Astrocyte (in vitro differentiated cells and primary cell): ENCODE data around the gene TAF4. TPM values are rescaled to one million over a fixed set of nuclear protein-coding genes. Genes with fewer than 3 reads are reported as not detected.

Experiments
- DNase-seq: peaks from one replicate; pipeline ENCODE4 v3.0.0-alpha.2; 2010; ENCODE audit warnings: low read depth
- FAIRE-seq: peaks from 2 replicates; lab custom pipeline; 2011; peaks lifted over from hg19 to GRCh38; lab: Jason Lieb, UNC
- H2AFZ ChIP-seq: 2 replicates; pipeline ENCODE4 v1.6.0; 2012; ENCODE audit warnings: low read depth, low read length, inconsistent platforms
- H3K27ac ChIP-seq: 2 replicates; pipeline ENCODE4 v1.5.1; 2011; ENCODE audit warnings: low read depth, low read length, inconsistent platforms
- H3K27me3 ChIP-seq: 2 replicates; pipeline ENCODE4 v1.6.0; 2011; ENCODE audit warnings: low read length, inconsistent platforms; ENCODE audit not compliant: insufficient read depth
- H3K36me3 ChIP-seq: 2 replicates; pipeline ENCODE4 v1.5.1; 2011; ENCODE audit warnings: low read length, inconsistent platforms; ENCODE audit not compliant: insufficient read depth
- H3K4me1 ChIP-seq: 2 replicates; pipeline ENCODE4 v1.5.1; 2011; ENCODE audit warnings: low read length, inconsistent platforms; ENCODE audit not compliant: insufficient read depth
- H3K4me2 ChIP-seq: 2 replicates; pipeline ENCODE4 v1.6.0; 2012; ENCODE audit warnings: low read length, inconsistent platforms
- H3K4me3 ChIP-seq: 2 replicates; pipeline ENCODE4 v1.5.1; 2011; ENCODE audit warnings: low read depth, mild to moderate bottlenecking, low read length, inconsistent platforms; ENCODE audit not compliant: insufficient read depth
- H3K79me2 ChIP-seq: 2 replicates; pipeline ENCODE4 v1.6.0; 2012; ENCODE audit warnings: mild to moderate bottlenecking, low read length, inconsistent platforms; ENCODE audit not compliant: insufficient read depth
- H3K9ac ChIP-seq: 2 replicates; pipeline ENCODE4 v1.6.0; 2012; ENCODE audit warnings: mild to moderate bottlenecking, low read length, inconsistent platforms
- H3K9me3 ChIP-seq: 2 replicates; pipeline ENCODE4 v1.5.1; 2012; ENCODE audit warnings: low read depth, mild to moderate bottlenecking, low read length, inconsistent platforms; ENCODE audit not compliant: insufficient read depth
- H4K20me1 ChIP-seq: 2 replicates; pipeline ENCODE4 v1.6.0; 2012; ENCODE audit warnings: low read length, inconsistent platforms; ENCODE audit not compliant: insufficient read depth
- H3K27ac Mint-ChIP-seq: one replicate; pipeline ENCODE4 v1.8.0; 2021; ENCODE audit warnings: mild to moderate bottlenecking, mixed read lengths; ENCODE audit not compliant: unreplicated experiment
- H3K27me3 Mint-ChIP-seq: one replicate; pipeline ENCODE4 v1.8.0; 2021; ENCODE audit warnings: low read depth, mixed read lengths; ENCODE audit not compliant: unreplicated experiment
- H3K36me3 Mint-ChIP-seq: one replicate; pipeline ENCODE4 v1.8.0; 2021; ENCODE audit warnings: low read depth, mixed read lengths; ENCODE audit not compliant: unreplicated experiment
- H3K4me1 Mint-ChIP-seq: one replicate; pipeline ENCODE4 v1.8.0; 2021; ENCODE audit warnings: low read depth, mixed read lengths; ENCODE audit not compliant: unreplicated experiment
- H3K4me3 Mint-ChIP-seq: one replicate; pipeline ENCODE4 v1.8.0; 2021; ENCODE audit warnings: mild to moderate bottlenecking, moderate library complexity, mixed read lengths; ENCODE audit not compliant: unreplicated experiment
- H3K9me3 Mint-ChIP-seq: one replicate; pipeline ENCODE4 v1.8.0; 2021; ENCODE audit warnings: mild to moderate bottlenecking, mixed read lengths; ENCODE audit not compliant: unreplicated experiment
- EZH2 ChIP-seq: IDR thresholded peaks from 2 replicates; pipeline ENCODE4 v1.6.1; 2012; ENCODE audit warnings: mild to moderate bottlenecking, low read length, inconsistent platforms; ENCODE audit not compliant: insufficient read depth
- total RNA-seq: library from RNA; stranded (reverse); gene quantifications from 2 replicates; pipeline ENCODE4 v1.2.1, GENCODE V29; 2021
- TF ChIP-seq, protein P1 (sequence below): IDR thresholded peaks from 2 replicates; pipeline ENCODE4 v1.5.1; 2011; ENCODE audit warnings: low read depth, mild to moderate bottlenecking, inconsistent platforms, low read length, moderate library complexity; ENCODE audit not compliant: insufficient read depth

The TAF4 gene
- total RNA-seq, 1 donor from 2014 or later = 11.8 TPM

GRCh38 chr20:62059401-62059800 is 6.3 kb downstream of the TAF4 start:
- H3K4me2 ChIP-seq = no peak overlapping the region
- Mint-ChIP-seq H3K4me3 (no peak overlapping the region), H3K27me3 (no peaks in the 10 kb centered on the region), H3K36me3 (no peaks in the 10 kb centered on the region), H3K9me3 (no peaks in the 10 kb centered on the region), H3K4me1 (peaks cover 8% of the 10 kb centered on the region), H3K27ac (no peak overlapping the region)
- H3K4me3 ChIP-seq = no peak overlapping the region
- H3K27me3 ChIP-seq = no peaks in the 10 kb centered on the region
- no peaks in the 10 kb centered on the region for H3K36me3 ChIP-seq
- H4K20me1 ChIP-seq = peaks cover 87% of the 10 kb centered on the region
- no peak for TF ChIP-seq EZH2
- TF ChIP-seq, protein P1, sequence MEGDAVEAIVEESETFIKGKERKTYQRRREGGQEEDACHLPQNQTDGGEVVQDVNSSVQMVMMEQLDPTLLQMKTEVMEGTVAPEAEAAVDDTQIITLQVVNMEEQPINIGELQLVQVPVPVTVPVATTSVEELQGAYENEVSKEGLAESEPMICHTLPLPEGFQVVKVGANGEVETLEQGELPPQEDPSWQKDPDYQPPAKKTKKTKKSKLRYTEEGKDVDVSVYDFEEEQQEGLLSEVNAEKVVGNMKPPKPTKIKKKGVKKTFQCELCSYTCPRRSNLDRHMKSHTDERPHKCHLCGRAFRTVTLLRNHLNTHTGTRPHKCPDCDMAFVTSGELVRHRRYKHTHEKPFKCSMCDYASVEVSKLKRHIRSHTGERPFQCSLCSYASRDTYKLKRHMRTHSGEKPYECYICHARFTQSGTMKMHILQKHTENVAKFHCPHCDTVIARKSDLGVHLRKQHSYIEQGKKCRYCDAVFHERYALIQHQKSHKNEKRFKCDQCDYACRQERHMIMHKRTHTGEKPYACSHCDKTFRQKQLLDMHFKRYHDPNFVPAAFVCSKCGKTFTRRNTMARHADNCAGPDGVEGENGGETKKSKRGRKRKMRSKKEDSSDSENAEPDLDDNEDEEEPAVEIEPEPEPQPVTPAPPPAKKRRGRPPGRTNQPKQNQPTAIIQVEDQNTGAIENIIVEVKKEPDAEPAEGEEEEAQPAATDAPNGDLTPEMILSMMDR = no peak
- H3K79me2 ChIP-seq = peaks cover 86% of the 10 kb centered on the region
- H3K9me3 ChIP-seq = no peaks in the 10 kb centered on the region
- DNase-seq (no peak), FAIRE-seq (no peak)
- H3K9ac ChIP-seq = no peak overlapping the region
- H3K27ac ChIP-seq = no peak overlapping the region
- H3K4me1 ChIP-seq = peaks cover 16% of the 10 kb centered on the region
- no peak overlapping the region for H2AFZ ChIP-seq

- Histone ChIP-seq H4K20me1 (peaks cover 87% of the 10 kb centered on the region), H3K9me3 (no peaks in the 10 kb centered on the region), H3K79me2 (peaks cover 86% of the 10 kb centered on the region), H3K27me3 (no peaks in the 10 kb centered on the region), H3K4me1 (peaks cover 11% of the 10 kb centered on the region), H3K9ac (no peak overlapping the region), H3K27ac (no peak overlapping the region), H2AFZ (no peak overlapping the region), H3K4me3 (no peak overlapping the region), H3K36me3 (no peaks in the 10 kb centered on the region), H3K4me2 (no peak overlapping the region)
- TF ChIP-seq, protein P1 = no peak
- TF ChIP-seq EZH2 = no peak
- Mint-ChIP-seq H3K27ac (no peak overlapping the region), H3K4me3 (no peak overlapping the region), H3K27me3 (no peaks in the 10 kb centered on the region), H3K9me3 (no peaks in the 10 kb centered on the region), H3K4me1 (peaks cover 10% of the 10 kb centered on the region), H3K36me3 (peaks cover 2% of the 10 kb centered on the region)
- FAIRE-seq = no peak
- no peak for DNase-seq
Measured at GRCh38 chr20:62058941-62059340, 6.7 kb downstream of the TAF4 start.

GRCh38 chr20:62056975-62057374 is 8.7 kb downstream of the TAF4 start:
- Mint-ChIP-seq H3K27me3 (no peaks in the 10 kb centered on the region), H3K36me3 (peaks cover 2% of the 10 kb centered on the region), H3K4me1 (peaks cover 2% of the 10 kb centered on the region), H3K9me3 (no peaks in the 10 kb centered on the region), H3K4me3 (no peak overlapping the region), H3K27ac (no peak overlapping the region)
- H3K4me2 ChIP-seq = no peak overlapping the region
- H4K20me1 ChIP-seq = peaks cover 84% of the 10 kb centered on the region
- H3K27me3 ChIP-seq = no peaks in the 10 kb centered on the region
- FAIRE-seq = no peak
- H3K9ac ChIP-seq = no peak overlapping the region
- H3K36me3 ChIP-seq = no peaks in the 10 kb centered on the region
- no peak for TF ChIP-seq EZH2
- TF ChIP-seq, protein P1 = no peak
- no peaks in the 10 kb centered on the region for H3K4me1 ChIP-seq
- H3K4me3 ChIP-seq = no peak overlapping the region
- peaks cover 85% of the 10 kb centered on the region for H3K79me2 ChIP-seq
- no peak overlapping the region for H3K27ac ChIP-seq
- no peak overlapping the region for H2AFZ ChIP-seq
- H3K9me3 ChIP-seq = no peaks in the 10 kb centered on the region
- DNase-seq = no peak
